Mesendoderm (in vitro differentiated cells): Measurements from ENCODE around the gene SLC8A3.

Source experiments
- DNase-seq: peaks from one replicate; pipeline ENCODE4 v3.0.0; 2013
- H2AK5ac ChIP-seq: 2 replicates; pipeline ENCODE4 v1.6.1; 2013; ENCODE audit warnings: low read length, inconsistent platforms
- H2BK120ac ChIP-seq: 2 replicates; pipeline ENCODE4 v1.6.1; 2013; ENCODE audit warnings: low read depth, mild to moderate bottlenecking, low read length, moderate library complexity, mixed read lengths
- H2BK15ac ChIP-seq: replicated peaks from 2 replicates; pipeline ENCODE4 v1.6.1; 2013; ENCODE audit warnings: low read depth, mild to moderate bottlenecking, moderate library complexity
- H2BK5ac ChIP-seq: 2 replicates; pipeline ENCODE4 v1.6.1; 2013; ENCODE audit warnings: low read length, inconsistent platforms
- H3K18ac ChIP-seq: 2 replicates; pipeline ENCODE4 v1.6.1; 2013; ENCODE audit warnings: mild to moderate bottlenecking, low read length, mixed read lengths
- H3K23ac ChIP-seq: one replicate; pipeline ENCODE4 v1.6.1; 2013; ENCODE audit warnings: low read length
- H3K27ac ChIP-seq: 2 replicates; pipeline ENCODE4 v1.5.1; 2013; ENCODE audit warnings: low read depth, mild to moderate bottlenecking, inconsistent platforms, low read length, moderate library complexity
- H3K27me3 ChIP-seq: 2 replicates; pipeline ENCODE4 v1.6.1; 2013; ENCODE audit warnings: low read length, control low read depth, mild to moderate bottlenecking, inconsistent platforms; ENCODE audit not compliant: insufficient read depth, poor library complexity
- H3K36me3 ChIP-seq: 2 replicates; pipeline ENCODE4 v1.6.1; 2013; ENCODE audit warnings: low read length, inconsistent platforms; ENCODE audit not compliant: control insufficient read depth, insufficient read depth
- H3K4ac ChIP-seq: one replicate; pipeline ENCODE4 v1.6.1; 2013; ENCODE audit warnings: low read depth, mild to moderate bottlenecking, low read length, moderate library complexity
- H3K4me1 ChIP-seq: 2 replicates; pipeline ENCODE4 v1.6.1; 2013; ENCODE audit warnings: low read depth, low read length, inconsistent platforms; ENCODE audit not compliant: control insufficient read depth
- H3K4me2 ChIP-seq: 2 replicates; pipeline ENCODE4 v1.6.1; 2013; ENCODE audit warnings: low read length
- H3K4me3 ChIP-seq: 2 replicates; pipeline ENCODE4 v1.5.1; 2013; ENCODE audit warnings: mild to moderate bottlenecking, low read length
- H3K56ac ChIP-seq: one replicate; pipeline ENCODE4 v1.6.1; 2013; ENCODE audit warnings: low read length
- H3K79me1 ChIP-seq: 2 replicates; pipeline ENCODE4 v1.6.1; 2013; ENCODE audit warnings: low read length, inconsistent platforms
- H3K79me2 ChIP-seq: 2 replicates; pipeline ENCODE4 v1.6.1; 2013; ENCODE audit warnings: mild to moderate bottlenecking, low read length; ENCODE audit not compliant: control insufficient read depth, insufficient read depth
- H3K9ac ChIP-seq: 2 replicates; pipeline ENCODE4 v1.6.1; 2013; ENCODE audit warnings: low read length, inconsistent platforms
- H4K5ac ChIP-seq: one replicate; pipeline ENCODE4 v1.6.1; 2013; ENCODE audit warnings: low read length
- H4K8ac ChIP-seq: one replicate; pipeline ENCODE4 v1.6.1; 2013; ENCODE audit warnings: low read depth, mild to moderate bottlenecking, control low read depth, low read length, moderate library complexity
- WGBS: extraction: QIAGEN DNeasy Blood & Tissue Kit; methylation state at CpG from one replicate; pipeline ENCODE4 v1.1.7; 2013; ENCODE audit warnings: low lambda C conversion rate, missing lambda C conversion rate; ENCODE audit not compliant: insufficient coverage; ENCODE audit errors: extremely low coverage; 5-methylcytosine and 5-hydroxymethylcytosine counted together

Gene SLC8A3

DNA sequence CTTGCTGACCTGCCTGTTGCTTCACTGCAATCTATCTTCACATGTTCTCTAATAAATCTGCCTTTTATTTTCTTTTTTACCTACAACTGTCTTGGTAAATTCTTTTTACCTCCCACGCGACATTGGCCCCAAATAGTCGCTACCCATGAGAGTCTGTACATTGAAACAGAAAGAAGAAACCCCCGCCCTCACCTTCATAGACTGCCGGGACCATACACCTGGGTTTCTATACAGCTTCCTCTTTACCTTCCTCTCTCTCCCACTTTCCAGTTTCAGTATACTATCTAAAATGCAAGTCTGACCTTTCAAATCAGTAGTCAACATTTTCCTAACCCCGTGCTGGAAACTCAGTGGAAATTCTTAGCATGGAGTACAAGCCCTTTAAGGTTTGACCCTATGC, 4.8 kb downstream of the SLC8A3 start:
- Histone ChIP-seq H3K4me1 (peaks cover 5% of the 10 kb centered on the region), H3K4me3 (no peak overlapping the region), H3K23ac (no peak overlapping the region), H3K36me3 (no peaks in the 10 kb centered on the region), H2BK15ac (no peak overlapping the region), H4K5ac (no peak overlapping the region), H3K27me3 (peaks cover 2% of the 10 kb centered on the region), H3K4me2 (no peak overlapping the region), H3K56ac (no peak overlapping the region), H2BK120ac (no peak overlapping the region), H2BK5ac (no peak overlapping the region), H3K79me2 (no peaks in the 10 kb centered on the region), H3K18ac (no peak overlapping the region), H3K79me1 (no peaks in the 10 kb centered on the region), H4K8ac (no peak overlapping the region), H3K9ac (no peak overlapping the region), H2AK5ac (no peak overlapping the region), H3K27ac (no peak overlapping the region), H3K4ac (no peak overlapping the region)
- DNase-seq: no peak
- WGBS: no CpG with 5 or more reads among the region's 6 CpGs

DNA sequence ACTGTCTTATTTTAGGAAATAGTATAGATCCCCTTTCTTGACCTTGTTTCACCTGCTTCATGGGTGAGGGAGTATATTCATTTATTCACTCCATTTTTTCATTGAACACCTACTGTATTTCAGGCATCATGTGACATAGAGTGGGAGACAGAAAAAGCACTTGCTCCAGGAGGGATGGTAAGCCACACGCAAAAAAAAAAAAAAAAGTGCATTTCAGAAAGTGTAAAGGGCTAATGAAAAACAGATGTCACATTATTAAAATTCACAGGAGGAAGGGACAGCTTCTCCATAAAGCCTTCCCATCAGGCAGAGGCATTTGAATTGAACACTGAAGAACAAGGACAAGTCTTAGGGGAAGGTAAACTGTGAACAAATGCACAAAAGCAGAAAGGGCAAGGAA, 7.5 kb downstream of the SLC8A3 start:
- no CpG with 5 or more reads among the region's 1 CpG for WGBS
- no peaks in the 10 kb centered on the region for H3K4me1 ChIP-seq
- no peak overlapping the region for H3K27ac ChIP-seq
- H3K27me3 ChIP-seq: no peaks in the 10 kb centered on the region
- H2BK15ac ChIP-seq: no peak overlapping the region
- no peak overlapping the region for H4K5ac ChIP-seq
- H3K79me1 ChIP-seq: no peaks in the 10 kb centered on the region
- H3K4me2 ChIP-seq: no peak overlapping the region
- no peak overlapping the region for H3K9ac ChIP-seq
- H2BK120ac ChIP-seq: no peak overlapping the region
- H2BK5ac ChIP-seq: no peak overlapping the region
- H3K36me3 ChIP-seq: no peaks in the 10 kb centered on the region
- no peak overlapping the region for H3K4me3 ChIP-seq
- H3K18ac ChIP-seq: no peak overlapping the region
- H3K79me2 ChIP-seq: no peaks in the 10 kb centered on the region
- no peak for DNase-seq
- no peak overlapping the region for H2AK5ac ChIP-seq
- H3K23ac ChIP-seq: no peak overlapping the region
- H3K56ac ChIP-seq: no peak overlapping the region
- no peak overlapping the region for H3K4ac ChIP-seq
- H4K8ac ChIP-seq: no peak overlapping the region

DNA sequence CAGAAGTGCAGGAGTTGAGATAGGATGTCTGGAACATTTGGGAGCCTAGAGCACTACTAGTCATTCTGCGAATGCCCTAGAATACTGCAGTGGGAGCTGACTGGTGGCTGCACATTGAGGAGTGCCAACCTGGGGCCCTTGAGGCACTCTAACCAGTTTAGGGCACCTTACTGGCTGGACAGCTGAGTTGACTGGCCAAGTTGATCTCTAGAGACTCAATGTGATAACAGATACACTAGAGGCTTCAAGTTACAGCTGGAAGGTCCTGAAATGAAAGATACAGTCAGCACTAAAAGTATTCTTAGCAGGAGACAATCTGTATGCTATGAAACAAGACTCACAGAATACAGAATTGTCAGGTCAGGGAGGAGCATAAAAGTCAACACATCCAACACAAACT, 8.0 kb downstream of the SLC8A3 start:
- no peak for DNase-seq
- H3K4me1 ChIP-seq: no peaks in the 10 kb centered on the region
- no peak overlapping the region for H3K9ac ChIP-seq
- H3K4me2 ChIP-seq: no peak overlapping the region
- H3K27me3 ChIP-seq: no peaks in the 10 kb centered on the region
- H3K56ac ChIP-seq: no peak overlapping the region
- no peaks in the 10 kb centered on the region for H3K79me2 ChIP-seq
- H2BK15ac ChIP-seq: no peak overlapping the region
- no peak overlapping the region for H2BK120ac ChIP-seq
- WGBS: no CpG with 5 or more reads among the region's 1 CpG
- H3K79me1 ChIP-seq: no peaks in the 10 kb centered on the region
- H3K23ac ChIP-seq: no peak overlapping the region
- no peak overlapping the region for H2AK5ac ChIP-seq
- no peaks in the 10 kb centered on the region for H3K36me3 ChIP-seq
- H3K18ac ChIP-seq: no peak overlapping the region
- no peak overlapping the region for H3K4me3 ChIP-seq
- H2BK5ac ChIP-seq: no peak overlapping the region
- no peak overlapping the region for H4K5ac ChIP-seq
- no peak overlapping the region for H4K8ac ChIP-seq
- no peak overlapping the region for H3K27ac ChIP-seq
- H3K4ac ChIP-seq: no peak overlapping the region

DNA sequence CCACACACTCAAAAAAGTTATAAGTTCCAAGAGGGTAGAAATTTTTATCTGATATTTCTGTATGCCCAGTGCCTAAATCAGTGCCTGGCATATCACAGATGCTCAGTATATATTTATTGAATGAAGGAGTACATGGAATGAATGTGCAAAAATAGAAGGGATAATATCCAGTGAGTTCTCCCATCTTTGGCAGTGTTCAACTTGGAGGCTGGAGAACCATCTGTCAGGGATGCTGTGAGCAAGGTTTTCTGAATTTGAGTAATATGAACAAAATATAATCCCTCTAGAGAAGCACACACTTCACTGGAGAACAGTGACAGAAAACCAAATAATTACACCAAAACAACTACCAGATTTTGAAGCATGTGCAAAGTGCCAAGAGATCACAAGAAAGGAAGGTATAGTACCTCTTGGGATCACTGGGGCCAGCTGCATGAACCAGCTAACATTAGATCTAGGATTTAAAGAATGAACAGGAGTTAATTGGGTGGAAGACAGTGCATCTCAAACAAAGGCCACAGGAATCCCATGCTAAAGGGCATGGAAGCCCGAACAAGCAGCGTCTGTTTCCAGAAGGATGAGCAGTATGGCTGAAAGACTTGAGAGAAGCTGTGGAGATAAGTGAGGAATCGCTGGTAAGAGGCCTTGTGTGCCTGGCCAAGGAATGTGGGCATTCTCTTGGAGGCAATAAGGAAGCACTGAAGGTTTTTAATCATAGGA, 11.5 kb downstream of the SLC8A3 start:
- H2BK5ac ChIP-seq: no peak overlapping the region
- H3K27ac ChIP-seq: no peak overlapping the region
- DNase-seq: no peak
- H2AK5ac ChIP-seq: no peak overlapping the region
- H3K23ac ChIP-seq: no peak overlapping the region
- H3K27me3 ChIP-seq: no peaks in the 10 kb centered on the region
- no peak overlapping the region for H3K56ac ChIP-seq
- no peak overlapping the region for H2BK120ac ChIP-seq
- no peak overlapping the region for H3K4me3 ChIP-seq
- H3K9ac ChIP-seq: no peak overlapping the region
- no peak overlapping the region for H3K18ac ChIP-seq
- H3K4me2 ChIP-seq: no peak overlapping the region
- H3K36me3 ChIP-seq: no peaks in the 10 kb centered on the region
- no peaks in the 10 kb centered on the region for H3K79me1 ChIP-seq
- no peaks in the 10 kb centered on the region for H3K79me2 ChIP-seq
- no peak overlapping the region for H3K4ac ChIP-seq
- H4K5ac ChIP-seq: no peak overlapping the region
- H4K8ac ChIP-seq: no peak overlapping the region
- no peaks in the 10 kb centered on the region for H3K4me1 ChIP-seq
- H2BK15ac ChIP-seq: no peak overlapping the region
- no CpG with 5 or more reads among the region's 3 CpGs for WGBS

DNA sequence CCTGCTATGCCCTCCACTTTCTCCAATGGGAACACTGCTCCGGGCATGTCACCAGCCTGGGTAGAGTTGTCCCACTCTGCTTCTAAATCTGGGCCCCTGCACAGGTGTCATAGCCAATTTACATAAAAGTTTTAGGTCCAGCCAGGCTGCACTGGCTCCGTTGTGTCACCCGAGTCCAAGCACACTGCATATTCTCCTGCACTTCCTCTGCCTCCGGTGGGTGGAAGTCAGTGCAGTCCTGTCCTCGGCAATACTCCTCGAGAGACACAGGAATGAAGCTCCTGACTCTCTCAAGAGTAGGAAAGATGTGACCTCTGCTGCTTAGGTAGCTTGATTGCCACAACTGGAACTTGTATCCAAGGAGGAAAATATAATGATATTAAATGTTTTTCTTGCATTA, 15.2 kb downstream of the SLC8A3 start:
- Histone ChIP-seq H3K23ac (no peak overlapping the region), H3K36me3 (no peaks in the 10 kb centered on the region), H3K4ac (no peak overlapping the region), H2BK15ac (no peak overlapping the region), H3K79me2 (no peaks in the 10 kb centered on the region), H2BK120ac (no peak overlapping the region), H4K5ac (no peak overlapping the region), H3K18ac (no peak overlapping the region), H3K79me1 (no peaks in the 10 kb centered on the region), H3K27me3 (no peaks in the 10 kb centered on the region), H2AK5ac (no peak overlapping the region), H3K4me1 (no peaks in the 10 kb centered on the region), H4K8ac (no peak overlapping the region), H2BK5ac (no peak overlapping the region), H3K9ac (no peak overlapping the region), H3K56ac (no peak overlapping the region), H3K4me2 (no peak overlapping the region), H3K27ac (no peak overlapping the region), H3K4me3 (no peak overlapping the region)
- no CpG with 5 or more reads among the region's 6 CpGs for WGBS
- no peak for DNase-seq

DNA sequence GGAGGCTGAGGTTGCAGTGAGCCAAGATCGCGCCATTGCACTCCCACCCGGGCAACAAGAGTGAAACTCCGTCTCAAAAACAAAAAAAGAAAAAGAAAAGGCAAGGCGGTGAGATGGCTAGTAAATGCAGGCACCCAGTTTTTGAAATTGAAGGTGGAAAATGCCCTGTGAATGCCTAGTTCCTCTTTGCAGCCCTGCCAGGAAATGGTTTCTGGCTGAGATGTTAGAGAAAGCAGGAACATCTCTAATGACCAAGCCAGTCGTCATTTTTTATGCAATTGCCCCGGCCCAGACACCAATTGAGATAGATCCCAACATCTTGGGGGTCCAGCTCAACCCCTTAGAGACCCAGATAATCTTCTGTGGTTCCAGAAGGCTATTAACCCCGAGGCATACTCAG, 17.0 kb downstream of the SLC8A3 start:
- WGBS: no CpG with 5 or more reads among the region's 8 CpGs
- Histone ChIP-seq H3K4me1 (no peaks in the 10 kb centered on the region), H3K27ac (no peak overlapping the region), H3K4me2 (no peak overlapping the region), H4K8ac (no peak overlapping the region), H3K4ac (no peak overlapping the region), H3K56ac (no peak overlapping the region), H2AK5ac (no peak overlapping the region), H3K79me2 (no peaks in the 10 kb centered on the region), H4K5ac (no peak overlapping the region), H2BK5ac (no peak overlapping the region), H3K18ac (no peak overlapping the region), H2BK15ac (no peak overlapping the region), H3K4me3 (no peak overlapping the region), H3K36me3 (no peaks in the 10 kb centered on the region), H3K23ac (no peak overlapping the region), H3K27me3 (no peaks in the 10 kb centered on the region), H3K79me1 (no peaks in the 10 kb centered on the region), H3K9ac (no peak overlapping the region), H2BK120ac (no peak overlapping the region)
- no peak for DNase-seq
